Measurements from ENCODE around the gene FRS2.
A peak's percentile ranks its signal among the peaks of the same experiment; 100 is the strongest.
"Not testable (repeated sequence)": the region's sequence is repeated elsewhere in the genome, so short reads cannot be mapped to it uniquely, and the experiment has no call there.

The FRS2 gene

DNA sequence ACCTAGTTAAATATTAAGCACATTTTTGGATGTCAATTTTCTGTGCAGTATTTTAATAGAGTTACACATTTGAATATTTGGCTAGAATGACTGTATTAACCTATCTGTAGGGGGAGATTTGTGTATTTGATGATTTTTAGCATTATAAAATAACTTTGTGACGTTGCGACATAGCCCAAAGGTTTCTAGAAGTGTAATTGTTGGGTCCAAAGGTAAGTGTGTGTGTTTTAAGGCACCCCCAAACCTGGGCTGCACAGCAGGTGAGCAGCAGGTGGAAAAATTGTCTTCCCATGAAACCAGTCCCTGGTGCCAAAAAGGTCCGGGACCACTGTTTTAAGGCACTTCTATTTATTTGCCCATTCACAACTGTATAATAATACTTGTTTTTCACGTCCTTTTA is 118.3 kb downstream of the FRS2 start:
- no peak for DNase-seq

DNA sequence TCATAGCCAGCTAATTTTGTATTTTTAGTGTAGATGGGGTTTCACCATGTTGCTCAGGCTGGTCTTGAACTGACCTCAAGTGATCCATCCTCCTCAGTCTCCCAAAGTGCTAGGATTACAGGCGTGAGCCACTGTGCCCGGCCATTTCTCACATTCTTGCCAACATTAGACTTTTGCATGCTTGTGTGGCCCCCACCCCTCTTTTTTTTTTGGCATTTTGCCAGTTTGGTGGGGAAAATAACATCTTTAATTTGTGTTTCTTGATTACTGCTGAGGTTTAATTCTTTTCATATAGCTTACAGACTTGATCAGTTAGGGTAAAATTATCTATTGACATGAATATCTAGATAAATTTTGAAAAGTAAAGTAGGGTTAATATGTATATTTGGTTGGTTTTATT is 118.9 kb downstream of the FRS2 start:
- DNase-seq: no peak

GRCh38 chr12:69595689-69596088 is 125.5 kb downstream of the FRS2 start:
- DNase-seq: no peak

DNA sequence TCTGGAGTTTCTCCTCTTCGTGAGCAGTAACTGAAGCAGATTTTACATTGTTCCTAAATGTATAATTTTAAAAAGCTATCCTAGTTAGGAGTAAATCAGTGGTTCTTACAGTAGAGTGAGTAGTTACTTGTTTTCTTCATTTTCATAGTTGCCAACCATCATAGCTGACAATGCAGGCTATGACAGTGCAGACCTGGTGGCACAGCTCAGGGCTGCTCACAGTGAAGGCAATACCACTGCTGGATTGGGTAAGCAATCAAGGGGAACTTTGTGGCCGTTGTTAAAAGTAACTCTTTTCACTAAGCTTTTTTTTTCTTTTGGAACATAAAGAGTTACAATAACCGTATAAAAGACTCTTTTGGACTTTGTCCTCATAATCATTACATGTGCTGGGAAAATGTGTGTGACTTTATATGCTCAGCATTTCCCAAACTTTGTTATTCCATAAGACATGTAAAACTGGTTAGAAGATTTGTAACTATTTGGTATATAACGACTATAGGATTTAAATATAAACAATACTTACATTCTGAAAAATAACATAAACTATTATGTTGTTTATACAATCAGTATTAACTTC is 128.1 kb downstream of the FRS2 start:
- DNase-seq: no peak

DNA sequence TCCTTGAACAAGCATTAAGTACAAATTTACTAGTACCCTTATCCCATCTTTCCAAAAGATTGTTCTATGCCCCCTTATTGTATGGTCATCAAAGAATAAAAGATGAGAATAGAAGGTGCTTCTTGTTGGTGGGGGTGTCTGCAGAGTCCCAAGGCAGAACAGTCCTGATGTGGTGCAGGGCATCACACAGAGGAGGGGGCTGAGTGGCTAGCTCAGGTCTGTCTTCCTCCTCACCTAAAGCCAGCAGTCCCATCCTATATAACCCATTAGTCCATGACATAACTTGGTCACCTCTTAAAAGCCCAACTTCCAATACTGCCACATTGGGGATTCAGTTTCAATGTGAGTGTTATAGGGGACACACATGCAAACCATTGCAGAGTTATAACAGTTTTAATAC is 130.6 kb downstream of the FRS2 start:
- no peak for DNase-seq

DNA sequence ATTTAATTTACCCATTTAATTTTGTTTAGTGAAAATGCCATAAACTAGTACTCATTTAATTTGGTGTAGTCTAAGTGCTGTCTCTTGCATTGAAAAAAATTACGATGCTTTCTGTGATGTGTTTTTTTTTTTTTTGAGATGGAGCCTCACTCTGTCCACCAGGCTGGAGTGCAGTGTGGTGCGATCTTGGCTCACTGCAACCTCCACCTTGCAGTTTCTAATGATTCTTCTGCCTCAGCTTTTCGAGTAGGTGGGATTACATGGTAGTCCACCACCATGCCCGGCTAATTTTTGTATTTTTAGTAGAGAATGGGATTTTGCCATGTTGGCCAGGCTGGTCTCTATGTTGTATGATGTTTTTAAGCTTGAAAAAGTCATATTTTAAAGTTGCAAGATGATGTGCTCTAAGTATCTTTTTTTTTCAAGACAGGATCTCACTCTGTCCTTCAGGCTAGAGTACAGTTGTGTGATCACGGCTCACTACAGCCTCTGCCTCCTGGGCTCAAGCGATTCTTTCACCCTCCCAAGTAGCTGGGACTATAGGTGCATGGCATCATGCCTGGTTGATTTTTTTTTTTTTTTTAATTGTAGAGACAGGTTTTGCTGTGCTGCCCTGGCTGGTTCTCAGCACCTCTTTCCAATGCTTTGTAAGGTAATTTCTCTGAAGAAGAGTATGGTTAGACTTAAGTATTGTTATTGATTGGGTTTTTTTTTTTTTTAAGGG is 131.9 kb downstream of the FRS2 start:
- DNase-seq: no peak

DNA sequence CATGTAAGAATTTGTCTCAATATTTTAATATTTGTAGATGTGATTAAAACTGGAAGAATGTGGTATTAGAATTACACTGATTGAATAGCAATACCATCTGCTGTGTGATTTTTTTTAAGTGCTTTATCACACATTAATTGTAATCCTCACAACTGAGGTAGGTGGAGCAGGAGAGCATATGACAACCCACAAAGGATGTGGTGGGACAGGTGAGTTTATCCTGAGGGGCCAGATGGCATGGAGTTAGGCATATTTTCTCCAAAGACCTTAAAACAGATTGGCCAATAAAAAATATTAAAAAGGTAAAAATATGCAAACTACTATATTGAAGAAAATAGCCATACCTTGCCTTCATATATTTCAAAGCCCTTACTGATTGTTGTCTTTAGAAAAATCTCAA is 132.8 kb downstream of the FRS2 start:
- DNase-seq: no peak

GRCh38 chr12:69603556-69603955 is 133.4 kb downstream of the FRS2 start:
- DNase-seq: not testable (repeated sequence)

DNA sequence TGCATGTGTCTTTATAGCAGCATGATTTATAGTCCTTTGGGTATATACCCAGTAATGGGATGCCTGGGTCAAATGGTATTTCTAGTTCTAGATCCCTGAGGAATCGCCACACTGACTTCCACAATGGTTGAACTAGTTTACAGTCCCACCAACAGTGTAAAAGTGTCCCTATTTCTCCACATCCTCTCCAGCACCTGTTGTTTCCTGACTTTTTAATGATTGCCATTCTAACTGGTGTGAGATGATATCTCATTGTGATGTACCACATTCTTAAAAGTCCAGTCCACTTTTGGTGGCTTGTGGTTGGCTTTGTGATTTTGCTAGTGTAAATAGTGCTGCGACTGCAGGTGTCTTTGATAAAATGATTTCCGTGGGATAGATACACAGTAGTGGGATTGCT is 134.1 kb downstream of the FRS2 start:
- not testable (repeated sequence) for DNase-seq

- DNase-seq: no peak
These were observed 137.9 kb downstream of the FRS2 start for GRCh38 chr12:69608114-69608513.

DNA sequence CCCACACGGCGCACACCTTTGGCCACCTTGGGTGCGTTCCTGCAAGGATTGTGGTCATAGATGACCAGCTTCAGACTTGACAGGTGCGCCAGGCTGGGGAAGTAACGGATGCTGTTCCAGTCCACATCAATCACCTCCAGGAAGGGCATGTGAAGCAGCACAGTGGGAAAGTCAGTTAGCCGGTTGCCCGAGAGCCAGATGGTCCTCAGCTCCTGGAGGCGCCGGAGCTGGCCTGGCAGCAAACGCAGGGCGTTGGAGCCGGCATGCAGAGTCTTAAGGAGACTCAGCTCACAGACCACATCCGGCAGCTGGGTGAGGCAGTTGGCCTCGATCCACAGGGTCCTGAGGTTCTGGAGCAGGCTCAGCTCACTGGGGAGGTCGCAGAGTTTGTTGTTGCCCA is 139.9 kb downstream of the FRS2 start:
- DNase-seq: no peak

GRCh38 chr12:69610729-69611128 is 140.5 kb downstream of the FRS2 start, which contains the start of gene LRRC10:
LRRC10 (minus strand) TSS chr12:69610907; CDS start chr12:69610838, 69 bp downstream.
- no peak for DNase-seq

DNA sequence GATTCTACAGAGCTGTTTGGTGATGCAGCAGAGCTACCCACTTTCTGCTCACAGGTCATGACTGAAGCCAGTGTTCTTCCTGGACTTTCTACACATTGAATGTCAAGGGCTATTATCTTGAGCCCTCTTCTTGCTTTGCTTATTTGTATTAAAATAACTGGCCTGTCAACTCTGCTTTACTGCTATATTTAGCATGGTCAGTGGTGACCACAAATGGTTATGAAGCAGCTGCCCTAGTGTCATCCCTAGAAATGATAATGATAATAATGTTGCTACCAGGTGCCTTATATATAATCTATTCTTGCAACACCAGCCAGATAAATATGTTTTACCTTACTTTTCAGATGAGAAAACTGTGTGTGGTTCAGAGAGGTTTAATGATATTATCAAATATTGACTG is 143.2 kb downstream of the FRS2 start:
- no peak for DNase-seq

DNA sequence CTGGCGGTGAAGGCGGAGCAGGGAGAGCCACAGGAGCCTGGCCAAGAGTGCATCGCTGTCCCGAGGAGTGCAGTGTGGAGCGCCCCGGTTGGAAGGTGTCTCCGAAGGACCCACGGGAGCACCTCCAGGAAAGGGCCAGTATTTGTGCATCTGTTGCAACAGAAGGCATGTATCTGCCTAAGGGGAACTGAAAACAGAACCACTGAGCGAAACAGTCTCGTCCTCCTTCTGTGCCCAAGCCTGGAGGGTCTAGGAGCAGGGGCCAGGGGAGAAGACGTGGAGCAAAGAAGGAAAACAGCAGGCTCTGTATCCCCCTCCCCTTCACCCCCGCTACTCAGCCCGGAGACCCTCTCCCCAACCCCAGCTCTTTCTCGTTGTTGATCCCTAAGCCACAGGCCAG is 145.8 kb downstream of the FRS2 start:
- DNase-seq: no peak

DNA sequence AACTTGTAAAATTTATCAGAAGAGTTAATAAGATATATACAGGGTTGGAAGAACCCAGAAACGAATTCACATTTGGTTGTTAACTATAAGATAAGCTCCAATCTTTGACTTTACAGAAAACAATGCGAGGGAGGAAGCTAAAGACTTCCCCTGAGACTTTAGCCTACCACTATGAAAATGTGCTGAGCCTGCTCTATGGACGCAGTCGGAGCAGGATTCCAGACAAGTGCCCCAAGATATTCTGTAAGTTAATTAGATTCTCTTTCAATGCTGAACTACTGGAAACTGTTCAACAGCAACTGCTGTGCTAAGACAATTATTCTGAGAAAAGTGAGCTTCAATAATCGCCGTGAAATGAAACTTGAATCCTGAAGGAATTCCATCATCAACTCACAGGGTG is 148.9 kb downstream of the FRS2 start:
- DNase-seq: no peak

GRCh38 chr12:69620077-69620476 is 149.9 kb downstream of the FRS2 start:
- DNase-seq: no peak

DNA sequence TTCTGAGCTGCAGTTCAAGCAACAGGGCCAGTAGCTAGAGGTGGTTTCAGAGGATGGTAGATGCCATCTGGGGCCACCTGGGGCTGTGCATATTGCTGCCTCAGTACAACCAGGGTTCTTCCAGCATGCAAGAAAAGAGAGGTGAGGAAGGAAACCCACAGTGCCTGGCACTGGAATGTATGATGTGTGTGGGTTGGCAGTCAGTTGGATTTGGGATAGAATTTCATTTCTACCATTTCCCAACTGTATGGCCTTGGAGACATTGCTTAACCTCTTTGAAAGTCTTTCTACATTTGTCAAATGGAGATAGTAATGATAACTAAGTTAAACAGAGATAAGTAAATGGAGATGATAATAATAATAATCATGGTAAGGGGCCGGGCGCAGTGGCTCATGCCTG is 150.7 kb downstream of the FRS2 start:
- DNase-seq: no peak

GRCh38 chr12:69621551-69621950 is 151.4 kb downstream of the FRS2 start:
- no peak for DNase-seq

DNA sequence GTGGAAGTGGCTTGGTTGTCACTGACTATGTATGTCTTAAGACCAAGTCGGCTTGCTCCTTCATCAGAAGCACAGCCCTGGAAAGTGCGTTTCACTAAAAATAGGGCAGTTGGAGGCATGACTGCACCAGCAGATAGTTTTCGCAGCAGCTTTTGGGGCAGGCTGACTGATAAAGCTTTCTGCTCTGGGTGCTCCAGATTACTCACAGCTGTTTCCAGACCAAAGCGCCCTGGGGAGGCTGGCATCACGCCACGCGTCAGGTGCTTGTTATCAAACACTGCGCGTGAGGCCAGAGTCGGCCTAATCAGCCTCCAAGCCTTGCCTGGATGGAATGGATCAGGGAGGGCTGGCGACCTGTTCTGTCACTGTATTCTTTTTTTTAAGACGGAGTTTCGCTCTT is 153.8 kb downstream of the FRS2 start:
- DNase-seq: peak; percentile 40

GRCh38 chr12:69627501-69627900 is 157.3 kb downstream of the FRS2 start:
- DNase-seq: no peak
